Renal cortex interstitium (tissue), 11 donors: ENCODE results near the gene SLC32A1. TPM values are rescaled to one million over a fixed set of nuclear protein-coding genes. Genes with fewer than 3 reads are reported as not detected.

Source experiments
- DNase-seq, 11 donors: peaks; one replicate each; pipeline ENCODE4 v3.0.0-alpha.2; 2013; ENCODE audit warnings: low read depth in 9 of 11, low spot score in 4 of 11; ENCODE audit errors: extremely low read depth in 1 of 11
- polyA plus RNA-seq, 3 donors: library from polyadenylated mRNA; unstranded; fragments of 120-200 nt; gene quantifications; one replicate each; pipeline ENCODE4 v1.2.1, GENCODE V29; 2013; ENCODE audit not compliant: insufficient read length in 3 of 3

The SLC32A1 gene
- polyA plus RNA-seq, 3 donors, result 1.4 to 3.0 (median 2.2) TPM

DNA sequence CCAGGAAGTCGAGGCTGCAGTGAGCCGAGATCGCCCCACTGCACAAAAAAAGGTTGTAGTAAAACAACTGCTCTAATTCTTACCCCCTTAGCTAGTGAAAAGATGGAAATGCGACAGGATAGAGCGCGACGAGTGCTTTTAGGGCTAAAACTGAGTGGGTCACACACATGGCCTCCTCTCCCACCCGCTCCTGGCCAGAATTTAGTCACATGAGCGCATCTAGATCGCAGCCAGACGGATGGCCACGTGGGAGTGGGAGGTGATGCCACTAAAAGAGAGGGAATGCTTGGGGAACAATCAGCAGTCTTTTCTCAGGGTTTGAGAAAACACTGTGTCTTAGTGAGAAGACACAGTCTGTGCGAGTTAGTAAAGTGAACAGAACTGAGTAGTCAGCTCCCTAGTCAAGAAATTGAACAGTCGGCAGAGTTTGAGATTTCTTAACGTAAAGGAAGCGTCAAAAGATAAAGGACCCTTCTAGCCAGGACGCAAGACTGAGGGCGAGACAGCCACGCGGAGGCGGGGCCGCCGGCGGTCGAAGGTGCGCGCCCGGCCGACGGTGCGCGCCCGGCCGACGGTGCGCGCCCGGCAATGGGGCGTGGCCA is 23.3 kb downstream of the SLC32A1 start:
- DNase-seq, result no peak

DNA sequence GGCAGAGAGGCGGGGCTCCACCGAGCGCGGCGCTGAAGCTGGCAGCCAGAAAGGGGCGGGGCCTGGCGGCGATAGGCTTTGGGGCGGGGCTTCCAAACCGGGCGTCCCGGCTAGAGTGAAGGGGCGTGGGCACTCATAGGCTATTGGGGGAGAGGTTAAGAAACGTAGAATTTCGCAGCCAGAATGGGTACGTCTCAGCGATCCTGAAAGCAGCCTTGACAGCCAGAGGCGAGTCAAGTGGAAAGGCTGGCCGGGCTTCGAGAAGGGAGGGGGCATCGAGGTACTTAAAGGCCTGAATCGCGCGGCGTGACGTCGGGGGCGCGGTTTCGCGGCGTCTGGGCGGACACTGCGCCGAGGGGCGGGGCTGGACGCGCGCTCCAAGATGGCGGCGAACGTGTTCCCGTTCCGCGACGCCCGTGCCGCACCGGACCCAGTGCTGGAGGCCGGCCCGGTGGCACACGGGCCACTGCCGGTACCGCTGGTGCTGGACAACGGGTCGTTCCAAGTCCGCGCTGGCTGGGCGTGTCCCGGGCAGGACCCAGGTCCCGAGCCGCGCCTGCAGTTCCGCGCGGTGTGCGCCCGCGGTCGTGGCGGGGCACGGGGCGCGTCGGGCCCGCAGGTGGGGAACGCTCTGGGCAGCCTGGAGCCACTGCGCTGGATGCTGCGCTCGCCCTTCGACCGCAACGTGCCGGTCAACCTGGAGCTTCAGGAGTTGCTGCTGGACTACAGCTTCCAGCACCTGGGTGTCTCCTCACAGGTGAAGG is 24.0 kb downstream of the SLC32A1 start, which contains the start of gene ACTR5:
ACTR5 (plus strand) TSS at position 364 of the 764 bp plus-strand sequence; CDS start at position 383, 19 bp downstream.
- DNase-seq, result peak in 10 of 11 donors; percentile 80 to 88 (median 82)

DNA sequence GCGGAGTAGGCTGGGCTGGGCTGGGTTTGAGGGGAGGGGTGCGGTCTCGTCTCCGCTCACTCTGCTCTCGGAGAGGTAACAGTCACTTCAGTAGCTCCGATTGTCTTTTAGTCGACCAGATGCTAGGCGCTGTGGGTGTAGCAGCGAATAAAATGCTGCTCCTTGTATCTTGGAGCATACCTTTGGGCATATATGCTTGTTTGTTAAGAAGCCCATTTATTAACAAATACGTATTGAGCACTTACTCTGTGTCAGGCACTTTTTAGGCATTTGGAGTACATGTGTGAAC is 24.5 kb downstream of the SLC32A1 start:
- no peak for DNase-seq

DNA sequence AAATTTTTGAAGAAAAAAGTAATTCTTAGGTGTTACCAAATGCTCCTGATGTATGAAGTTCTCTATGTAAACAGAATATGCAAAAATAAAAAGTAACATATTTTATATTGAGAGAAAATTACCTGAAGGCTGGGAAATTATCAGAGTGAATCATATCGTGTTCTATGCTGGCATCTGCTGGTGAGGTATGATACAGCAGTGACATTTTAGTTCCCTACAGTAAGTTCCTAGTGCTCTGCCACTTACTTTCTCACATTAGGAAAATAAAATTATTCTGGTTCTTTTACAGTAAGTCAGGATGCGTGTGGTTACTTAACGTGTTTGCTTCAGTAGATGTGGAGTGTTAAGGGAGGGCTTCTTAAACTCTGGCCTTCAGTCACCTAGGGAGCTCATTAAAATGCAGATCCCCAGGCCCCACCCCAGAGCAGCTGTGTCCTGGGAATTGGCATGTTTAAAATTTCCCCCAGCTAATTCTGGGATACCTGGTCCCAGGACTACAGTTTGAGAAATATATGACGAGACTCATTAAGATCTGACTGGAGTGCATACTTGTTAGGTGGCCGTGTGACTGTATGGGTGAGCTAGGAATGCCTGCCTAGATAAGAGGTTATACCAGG is 27.2 kb downstream of the SLC32A1 start:
- DNase-seq, result peak in 1 of 11 donors; percentile 38

DNA sequence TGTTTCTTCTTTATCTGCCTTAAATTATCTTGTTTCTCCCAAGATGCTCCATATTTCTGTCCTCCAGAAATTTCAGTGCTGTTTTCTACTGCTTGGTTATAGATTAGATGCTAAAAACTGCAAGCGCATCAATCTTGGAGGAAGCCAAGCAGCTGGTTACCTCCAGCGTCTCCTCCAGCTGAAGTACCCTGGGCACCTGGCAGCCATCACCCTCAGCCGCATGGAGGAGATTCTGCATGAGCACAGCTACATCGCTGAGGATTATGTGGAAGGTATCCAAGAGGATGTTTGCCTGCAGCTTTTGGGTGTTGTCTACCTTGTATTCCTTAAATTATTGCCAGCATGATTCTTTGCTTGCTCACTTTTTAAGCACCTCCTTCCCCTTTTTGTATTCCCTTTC is 27.7 kb downstream of the SLC32A1 start:
- no peak for DNase-seq

DNA sequence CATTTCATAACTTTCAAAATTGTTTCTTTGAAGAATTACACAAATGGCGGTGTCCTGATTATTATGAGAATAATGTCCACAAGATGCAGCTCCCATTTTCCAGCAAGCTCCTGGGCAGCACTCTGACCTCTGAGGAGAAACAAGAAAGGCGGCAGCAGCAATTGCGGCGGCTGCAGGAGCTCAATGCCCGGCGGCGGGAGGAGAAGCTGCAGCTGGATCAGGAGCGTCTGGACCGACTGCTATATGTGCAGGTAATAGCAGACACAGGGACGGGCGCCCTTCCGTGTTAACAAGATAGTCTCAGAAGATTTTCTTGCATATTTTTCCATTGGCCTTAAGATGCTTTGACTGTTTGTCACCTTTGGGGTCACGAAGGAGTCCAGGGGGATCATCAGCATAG is 30.6 kb downstream of the SLC32A1 start:
- no peak for DNase-seq

DNA sequence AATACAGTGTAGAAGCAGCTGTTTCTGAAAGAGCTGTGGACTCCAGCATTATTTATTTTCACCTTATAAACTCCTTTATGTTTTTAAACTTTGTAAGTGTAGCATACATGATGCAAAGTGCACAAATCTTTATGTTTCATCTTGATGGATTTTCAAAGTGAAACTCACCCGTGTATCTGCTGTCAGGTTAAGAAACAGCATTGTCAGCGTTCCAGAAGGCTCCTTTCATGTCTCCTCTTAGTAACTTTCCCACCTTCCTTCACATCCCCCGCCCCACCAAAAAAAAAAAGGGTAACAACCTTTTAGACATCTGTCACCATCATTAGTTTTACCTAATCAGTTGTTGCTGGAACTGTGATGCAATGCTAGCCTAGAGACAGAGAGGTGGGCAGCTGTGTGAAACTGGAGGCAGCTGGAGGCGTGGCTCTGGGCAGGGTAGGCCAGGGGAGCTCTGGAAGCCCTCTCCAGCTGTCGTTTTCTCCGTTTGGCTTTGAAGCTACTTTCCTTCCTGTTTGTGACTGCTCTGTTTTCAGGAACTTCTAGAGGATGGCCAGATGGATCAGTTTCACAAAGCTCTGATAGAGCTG is 31.1 kb downstream of the SLC32A1 start:
- DNase-seq, result no peak

DNA sequence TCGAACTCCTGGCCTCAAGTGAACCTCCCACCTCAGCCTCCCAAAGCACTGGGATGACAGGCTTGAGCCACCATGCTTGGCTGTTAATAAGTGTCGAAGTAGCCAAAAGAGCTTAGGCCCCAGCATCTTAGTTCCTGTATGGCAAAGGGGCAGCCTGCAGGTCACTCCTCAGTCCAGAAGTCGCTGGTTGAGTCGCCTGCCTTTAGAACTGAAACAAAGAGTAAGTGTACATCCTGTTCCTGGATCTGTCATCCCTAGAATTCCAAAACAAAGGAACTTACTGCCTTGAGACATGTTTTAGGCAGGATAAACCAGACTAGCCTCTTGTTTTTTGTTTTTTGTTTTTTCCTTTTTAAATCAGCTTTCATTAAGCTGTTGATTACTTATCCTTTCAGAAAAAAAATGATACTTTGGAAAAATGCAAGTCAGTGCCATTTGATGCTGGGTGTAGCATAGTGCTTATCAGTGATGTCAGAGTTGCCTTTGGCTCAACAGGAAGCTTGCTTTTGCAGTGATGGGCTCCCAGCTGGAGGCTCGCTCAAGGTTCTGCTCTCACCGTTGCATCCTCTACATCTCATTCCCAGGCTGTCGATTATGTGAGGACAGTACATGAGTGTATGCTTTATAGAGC is 33.0 kb downstream of the SLC32A1 start:
- DNase-seq, result no peak

DNA sequence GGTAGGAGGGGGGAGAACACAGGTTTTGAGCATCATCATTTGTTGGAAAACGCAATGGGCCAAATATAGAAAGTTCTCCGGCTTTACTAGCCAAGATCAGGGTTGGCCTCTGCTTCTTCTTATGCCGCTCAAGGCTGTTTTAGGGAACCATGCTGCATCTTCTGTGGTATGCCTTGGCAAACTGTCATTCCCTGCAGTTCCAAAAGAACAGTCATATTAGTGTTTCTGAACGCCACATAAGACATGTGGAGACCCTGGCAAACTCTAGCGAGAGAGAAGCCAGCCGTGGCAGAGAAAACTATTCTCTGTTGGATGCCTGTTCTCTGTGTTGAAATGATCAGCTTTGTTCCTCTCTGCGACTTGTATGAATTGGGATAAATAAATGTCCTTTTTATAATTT is 34.8 kb downstream of the SLC32A1 start:
- DNase-seq, result no peak

DNA sequence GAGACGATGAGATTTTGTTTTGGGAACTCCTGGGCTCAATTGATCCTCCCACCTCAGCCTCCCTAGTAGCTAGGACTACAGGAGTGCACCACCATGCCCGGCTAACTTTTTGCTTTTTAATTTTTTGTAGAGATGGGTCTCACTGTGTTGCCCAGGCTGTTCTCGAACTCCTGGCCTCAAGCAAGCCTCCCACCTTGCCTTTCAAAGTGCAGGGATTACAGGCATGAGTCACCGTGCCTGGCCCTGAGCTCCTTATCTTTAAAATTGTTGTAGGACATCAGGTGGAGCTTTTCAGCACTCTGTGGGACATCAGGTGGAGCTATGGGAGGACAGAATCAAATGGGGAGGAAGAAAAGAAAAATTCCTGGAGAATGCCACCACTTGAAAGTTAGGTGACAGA is 36.7 kb downstream of the SLC32A1 start:
- no peak for DNase-seq

DNA sequence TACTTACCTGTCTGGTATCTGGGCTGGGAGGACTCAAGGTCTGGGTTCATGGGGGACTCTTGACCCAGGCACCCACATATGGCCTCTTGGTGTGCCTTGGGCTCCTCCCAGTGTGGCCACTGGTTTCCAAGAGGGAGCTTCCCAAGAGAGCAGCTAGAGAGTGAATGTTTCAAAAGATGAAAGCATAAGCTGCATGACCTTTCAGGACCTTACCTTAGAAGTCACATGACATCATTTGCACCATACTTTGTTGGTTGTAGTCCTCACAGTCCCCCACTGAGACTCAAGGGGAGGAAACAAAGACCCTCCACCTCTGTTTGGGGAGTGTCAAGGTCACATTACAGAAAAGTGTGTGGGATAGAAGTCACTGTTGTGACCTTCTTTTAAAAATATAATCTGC is 37.9 kb downstream of the SLC32A1 start:
- DNase-seq, result no peak

DNA sequence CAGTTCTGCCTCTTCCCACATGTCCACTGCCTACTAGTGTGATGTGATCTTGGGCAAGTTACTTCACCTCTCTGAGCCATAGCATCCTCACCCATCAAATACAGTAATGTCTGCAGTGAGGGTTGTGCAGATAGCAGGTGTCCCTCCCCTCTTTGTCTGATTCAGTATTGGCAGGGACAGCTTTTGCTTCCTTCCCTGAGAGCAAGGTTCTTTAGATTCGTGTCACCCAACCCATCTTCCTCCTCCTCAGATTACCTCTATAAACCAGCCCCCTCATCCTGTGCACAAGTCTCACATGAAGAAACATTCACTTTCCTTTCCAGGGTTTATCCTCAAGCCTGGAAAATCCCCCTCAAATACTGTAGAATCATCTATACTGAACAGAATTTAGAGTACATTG is 39.3 kb downstream of the SLC32A1 start:
- no peak for DNase-seq

DNA sequence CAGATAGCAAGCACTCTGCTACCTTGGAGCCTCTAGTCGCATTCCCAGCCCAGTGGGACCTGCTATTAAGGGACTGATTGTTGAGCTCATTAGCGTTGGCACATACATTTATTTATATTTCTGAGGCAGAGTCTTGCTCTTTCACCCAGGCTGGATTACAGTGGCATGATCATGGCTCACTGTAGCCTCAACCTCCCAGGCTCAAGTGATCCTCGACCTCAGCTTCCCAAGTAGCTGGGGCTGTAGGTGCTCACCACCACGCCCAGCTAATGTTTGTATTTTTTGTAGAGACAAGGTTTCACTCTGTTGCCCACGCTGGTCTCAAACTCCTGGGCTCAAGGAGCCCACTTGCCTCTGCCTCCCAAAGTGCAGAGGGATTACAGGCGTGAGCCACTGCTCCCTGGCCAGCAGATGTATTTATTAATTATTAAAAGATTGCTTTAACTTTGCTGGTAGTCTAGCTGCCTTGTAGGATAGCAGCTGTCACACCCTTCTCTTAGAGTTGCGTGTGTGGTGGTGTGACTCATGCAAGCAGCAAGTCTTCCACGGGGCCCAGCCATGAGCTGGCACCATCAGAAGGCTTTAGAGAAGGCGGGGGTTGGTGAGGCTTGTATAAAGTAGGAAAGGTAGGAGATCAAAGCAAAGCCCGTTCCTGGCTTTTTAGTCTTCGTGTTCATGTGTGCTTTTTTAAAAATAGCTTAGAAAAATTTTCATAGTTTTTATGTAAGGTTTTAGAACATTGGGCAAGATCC is 40.5 kb downstream of the SLC32A1 start:
- DNase-seq, result no peak

DNA sequence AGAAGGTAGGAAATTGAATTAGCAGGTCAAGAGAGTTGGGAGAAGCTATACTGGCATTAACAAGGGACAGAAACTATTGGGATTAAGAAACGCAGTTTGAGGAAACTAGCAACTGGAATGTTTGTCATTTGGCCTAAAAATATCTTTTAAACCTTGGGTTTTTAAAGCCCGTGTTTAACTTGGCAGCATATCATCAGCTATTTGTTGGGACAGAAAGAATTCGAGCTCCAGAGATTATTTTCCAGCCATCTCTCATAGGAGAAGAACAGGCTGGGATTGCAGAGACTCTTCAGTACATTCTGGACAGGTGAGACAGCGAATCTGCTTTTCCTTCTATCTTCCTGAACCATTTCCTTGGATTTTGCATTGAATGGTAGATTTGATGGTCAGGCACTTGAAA is 41.8 kb downstream of the SLC32A1 start:
- DNase-seq, result no peak

DNA sequence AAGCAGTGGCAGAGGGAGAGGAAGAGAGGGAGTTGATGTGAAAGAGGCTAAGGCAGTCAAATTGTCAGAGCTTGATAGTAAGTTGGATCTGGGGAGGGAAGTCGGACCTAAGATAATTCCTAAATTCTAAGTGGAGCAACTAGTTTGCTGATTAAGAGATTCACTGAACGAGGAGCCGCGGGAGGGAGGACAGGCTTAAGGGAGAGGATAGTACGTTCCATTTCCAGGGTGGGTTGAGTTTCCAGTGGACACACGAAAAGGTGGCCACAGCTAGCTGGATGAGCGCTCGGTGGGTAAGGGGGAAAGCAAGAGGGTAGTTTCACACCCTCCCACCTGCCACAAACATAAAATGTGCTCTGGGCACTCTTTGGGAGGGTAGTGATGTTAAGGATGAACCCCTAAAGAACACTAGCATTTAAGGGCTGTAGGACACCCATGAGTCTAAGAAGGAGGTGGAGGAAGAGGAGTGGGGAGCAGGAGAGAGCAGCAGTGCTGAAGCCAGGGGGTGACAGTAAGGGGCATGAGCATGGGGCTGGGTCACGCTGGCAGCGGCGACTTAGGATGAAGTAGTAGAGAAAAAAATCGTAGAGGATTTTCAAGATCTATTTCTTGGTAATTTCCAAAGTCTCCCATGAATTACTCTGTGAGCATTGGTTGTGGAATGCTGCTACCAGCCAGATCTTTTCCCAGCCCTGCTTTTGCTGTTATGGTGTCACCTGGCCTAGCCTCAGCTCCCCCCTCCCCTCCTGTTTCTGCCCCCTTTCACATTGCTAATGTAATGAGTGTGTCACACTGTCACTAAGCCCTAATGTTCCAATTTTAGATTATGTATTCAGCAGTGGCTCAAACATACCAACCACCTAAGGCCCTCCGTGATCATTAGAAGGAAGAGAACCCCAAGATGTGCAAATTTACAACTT is 45.4 kb downstream of the SLC32A1 start:
- no peak for DNase-seq

DNA sequence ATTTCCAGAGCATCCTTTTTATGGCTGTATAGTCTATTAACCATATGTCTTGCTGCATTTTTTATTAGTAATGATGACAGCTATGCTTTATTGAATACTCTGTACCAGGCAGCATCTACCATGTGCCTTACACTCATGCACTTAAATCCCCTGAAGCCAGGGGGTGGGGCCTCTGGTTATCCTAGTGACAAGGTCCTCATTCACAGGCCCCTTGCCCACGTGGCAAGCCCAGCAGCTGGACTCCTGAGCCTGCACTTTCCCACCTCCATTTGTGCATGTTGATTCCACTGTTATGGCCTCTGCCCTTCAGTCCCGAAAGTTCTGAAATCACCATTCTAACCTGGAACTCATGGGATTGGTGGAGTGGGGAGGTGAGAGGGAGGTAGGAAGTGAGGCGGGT is 46.3 kb downstream of the SLC32A1 start:
- DNase-seq, result no peak

DNA sequence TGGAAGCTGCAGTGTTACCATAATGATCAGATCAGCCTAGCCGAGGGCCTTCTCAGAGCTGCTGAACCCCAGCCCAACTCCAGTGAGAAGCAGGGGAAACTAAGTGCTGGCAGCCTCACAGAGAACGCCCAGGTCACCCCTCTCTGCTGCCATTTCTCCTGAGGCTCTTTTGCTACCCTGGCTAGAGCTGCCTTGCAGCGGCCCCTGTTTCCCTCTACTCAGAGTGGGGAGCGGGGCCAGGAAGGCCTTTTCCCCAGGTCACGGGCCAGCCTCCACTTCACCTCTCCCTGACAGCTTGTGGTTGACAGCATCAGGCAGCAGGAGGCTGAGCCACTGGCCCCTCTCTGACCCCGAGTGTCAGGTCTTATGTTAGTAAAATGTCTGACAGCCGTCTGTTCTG is 46.7 kb downstream of the SLC32A1 start:
- DNase-seq, result no peak

DNA sequence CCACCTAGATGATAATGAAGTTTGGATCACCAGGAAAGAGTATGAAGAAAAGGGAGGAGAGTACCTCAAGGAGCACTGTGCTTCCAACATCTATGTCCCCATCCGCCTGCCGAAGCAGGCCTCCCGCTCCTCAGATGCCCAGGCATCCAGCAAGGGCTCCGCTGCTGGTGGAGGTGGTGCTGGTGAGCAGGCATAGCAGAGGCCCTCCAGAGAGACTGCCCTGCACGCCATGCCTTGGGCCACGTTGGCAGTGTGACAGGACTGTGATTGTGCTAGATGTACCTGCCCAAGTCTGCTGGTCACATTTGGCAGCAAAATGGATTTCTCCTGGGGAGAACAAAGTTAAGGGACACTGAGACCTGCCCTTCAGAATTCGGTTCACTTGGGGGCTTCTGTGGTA is 47.3 kb downstream of the SLC32A1 start:
- no peak for DNase-seq
